Activated CD4-positive, alpha-beta T cell treated with anti-CD3 and anti-CD28 coated beads, Interleukin-2, Interleukin-4, amounts not matched to agents 100 ng/mL and 50 ng/mL, durations not matched to agents 16 hours and 8 hours (primary cell): ENCODE data around the gene SHOC2.
A peak's percentile ranks its signal among the peaks of the same experiment; 100 is the strongest.

Experiments used
- DNase-seq: peaks from one replicate; pipeline ENCODE4 v3.0.0-alpha.2; 2020; ENCODE audit warnings: low spot score

SHOC2 gene

DNA sequence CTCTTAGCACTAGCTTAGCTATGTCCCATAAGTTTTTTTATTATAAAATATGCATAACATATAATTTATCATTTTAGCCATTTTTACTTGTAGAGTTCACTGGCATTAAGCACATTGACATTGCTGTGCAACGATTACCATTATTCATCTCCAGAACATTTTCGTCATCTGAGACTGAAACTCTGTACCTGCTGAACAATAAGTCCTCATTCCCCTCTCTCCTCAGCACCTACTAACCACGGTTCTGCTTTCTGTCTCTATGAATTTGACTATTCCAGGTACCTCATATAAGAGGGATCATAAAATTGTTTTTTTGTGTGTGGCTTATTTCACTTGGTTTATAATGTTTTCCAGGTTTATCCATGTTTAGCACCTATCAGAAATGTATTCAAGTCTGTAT, 64.1 kb downstream of the SHOC2 start:
- peak; percentile 21 for DNase-seq

GRCh38 chr10:110985497-110986275, 66.3 kb downstream of the SHOC2 start:
- no peak for DNase-seq

- no peak for DNase-seq
Measured at GRCh38 chr10:110989016-110989415, 69.6 kb downstream of the SHOC2 start.

DNA sequence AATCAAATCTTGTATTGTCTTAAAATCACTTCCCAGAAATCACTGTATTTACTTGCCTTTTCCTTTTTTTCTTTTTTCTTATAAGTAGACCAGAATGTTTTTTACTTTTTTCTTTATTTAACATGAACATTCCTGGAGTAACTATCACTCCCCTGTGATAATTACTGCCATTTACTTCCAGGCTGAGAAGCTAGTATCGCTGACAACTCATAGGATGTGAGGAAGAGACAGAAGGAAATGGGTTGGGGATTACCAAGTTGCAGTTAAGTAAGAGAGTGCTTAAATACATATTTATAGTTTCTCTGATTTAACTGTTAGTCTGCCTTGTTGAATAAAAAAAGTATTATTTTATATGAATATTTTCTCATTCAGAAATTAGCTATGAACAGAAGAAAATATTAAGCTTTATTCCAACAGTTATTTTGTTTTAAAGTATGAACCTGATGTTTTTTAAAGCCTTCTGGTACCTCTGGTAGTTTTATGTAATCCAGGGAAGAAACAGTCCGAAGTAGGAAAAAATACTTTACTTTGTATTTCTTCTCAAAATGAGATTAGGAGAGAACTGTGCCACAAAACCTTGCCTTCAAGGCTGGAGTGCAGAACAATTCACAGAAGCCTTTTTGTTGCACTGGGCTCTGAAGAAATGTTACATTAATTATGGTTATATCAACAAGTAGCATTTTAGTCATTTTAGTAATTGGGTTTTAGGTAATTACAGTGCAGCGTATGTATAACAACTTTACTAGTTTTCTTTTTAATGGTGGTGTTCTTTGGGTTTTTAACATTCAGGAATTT, 72.8 kb downstream of the SHOC2 start:
- no peak for DNase-seq

DNA sequence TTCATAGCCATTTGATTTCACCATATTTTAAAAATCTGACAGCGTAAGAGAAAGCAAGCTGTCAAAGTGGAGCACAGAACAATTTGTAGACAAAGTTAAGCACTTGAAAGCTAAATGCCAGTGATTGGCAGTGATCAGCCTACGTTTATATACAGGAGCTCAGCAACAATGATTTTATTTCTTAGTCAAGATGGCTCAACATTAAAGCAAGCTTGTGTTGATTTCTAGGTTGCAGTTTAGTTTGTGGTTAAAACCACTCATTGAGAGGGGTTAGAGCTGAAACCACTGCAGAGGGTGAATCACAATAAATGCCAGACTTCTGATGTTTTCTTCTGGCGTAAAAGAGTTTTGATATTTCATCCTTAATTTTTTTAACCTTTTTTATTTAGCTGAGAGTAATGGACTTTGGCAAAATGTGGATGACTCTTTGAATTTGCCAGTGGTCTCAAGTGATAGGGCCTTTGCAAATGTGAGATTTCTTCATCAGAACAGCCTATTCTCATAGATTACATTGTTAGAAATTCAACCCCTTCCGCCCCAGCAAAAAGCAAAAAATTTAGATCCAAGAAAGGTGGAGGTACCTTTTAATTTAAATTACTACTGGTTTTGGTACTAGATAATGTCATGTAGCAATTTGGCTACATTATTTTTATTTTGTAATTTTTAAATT, 73.8 kb downstream of the SHOC2 start:
- DNase-seq: peak; percentile 77

GRCh38 chr10:110994406-110995086, 75.1 kb downstream of the SHOC2 start:
- DNase-seq: no peak

DNA sequence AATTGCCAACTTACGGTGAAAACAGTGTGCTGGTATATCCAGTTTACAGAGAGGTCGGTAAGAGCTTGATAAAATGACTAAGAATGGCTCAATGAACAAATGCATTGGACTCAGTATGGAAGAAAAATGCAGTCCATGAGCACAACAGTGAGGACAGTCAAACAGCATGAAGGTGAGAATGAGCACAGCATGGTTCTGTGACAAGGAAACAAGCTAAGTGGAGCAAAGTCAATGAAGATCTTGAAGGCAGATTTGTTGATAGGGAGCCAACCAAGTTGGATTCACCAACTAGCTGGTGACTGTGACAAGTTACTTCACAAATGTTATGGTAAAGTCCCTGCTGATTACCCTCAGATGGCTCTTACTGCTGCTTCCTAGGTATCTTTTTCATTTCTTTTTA, 75.9 kb downstream of the SHOC2 start:
- no peak for DNase-seq

- no peak for DNase-seq
Measured at GRCh38 chr10:110996256-110996655, 76.9 kb downstream of the SHOC2 start.

DNA sequence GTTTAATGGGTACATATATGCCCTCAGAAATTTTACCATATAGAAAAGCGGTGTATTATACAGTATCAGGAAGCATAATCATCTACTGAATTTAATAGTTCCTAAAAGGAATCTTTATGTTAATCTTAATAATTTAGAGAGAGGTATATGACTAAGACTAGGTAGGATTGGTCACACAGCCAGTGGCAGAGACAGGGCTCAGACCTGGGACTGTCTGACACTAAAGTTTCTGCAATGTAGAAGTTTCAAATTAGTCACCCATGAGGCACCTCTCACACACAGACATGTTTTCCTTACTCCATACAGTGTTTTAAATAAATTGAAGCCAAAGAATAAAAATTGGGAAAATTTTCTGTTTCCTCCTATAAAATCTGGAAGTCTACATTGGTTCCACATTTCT, 84.6 kb downstream of the SHOC2 start:
- DNase-seq: no peak

DNA sequence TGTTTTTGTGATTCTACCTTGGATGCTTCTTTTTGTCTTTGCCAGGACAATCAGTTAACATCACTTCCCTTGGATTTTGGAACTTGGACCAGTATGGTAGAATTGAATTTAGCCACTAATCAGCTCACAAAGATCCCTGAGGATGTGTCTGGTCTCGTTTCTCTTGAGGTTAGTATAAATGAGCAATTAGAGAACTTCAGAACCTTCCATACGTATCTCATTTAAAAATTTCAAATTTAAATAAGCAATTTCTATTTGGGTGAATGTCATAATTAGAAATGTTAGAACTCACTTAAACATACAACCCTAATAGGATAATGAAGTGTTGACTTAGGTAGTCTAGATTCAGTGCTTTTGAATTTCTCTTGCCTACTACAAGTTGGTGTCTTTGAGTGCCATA, 88.1 kb downstream of the SHOC2 start:
- DNase-seq: no peak

DNA sequence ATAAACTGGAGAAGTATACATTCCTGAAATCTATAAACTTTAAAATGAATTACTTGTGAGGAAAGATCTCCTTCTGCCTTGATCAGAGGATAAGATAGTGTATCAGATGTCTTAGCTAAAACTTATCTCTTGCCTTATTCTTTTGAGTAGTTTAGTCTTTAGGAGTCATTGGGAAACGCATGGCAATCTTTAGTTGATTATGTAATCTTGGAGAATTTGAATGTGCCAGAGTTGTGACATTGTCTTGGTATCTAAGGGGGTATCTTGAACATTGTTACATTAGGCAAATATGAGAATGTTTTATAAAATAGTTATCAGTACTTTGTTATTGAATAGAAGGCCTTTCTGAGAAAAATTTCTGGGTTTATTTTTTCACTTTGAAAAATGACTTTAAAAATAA, 95.8 kb downstream of the SHOC2 start:
- no peak for DNase-seq

GRCh38 chr10:111017098-111017497, 97.7 kb downstream of the SHOC2 start:
- no peak for DNase-seq

DNA sequence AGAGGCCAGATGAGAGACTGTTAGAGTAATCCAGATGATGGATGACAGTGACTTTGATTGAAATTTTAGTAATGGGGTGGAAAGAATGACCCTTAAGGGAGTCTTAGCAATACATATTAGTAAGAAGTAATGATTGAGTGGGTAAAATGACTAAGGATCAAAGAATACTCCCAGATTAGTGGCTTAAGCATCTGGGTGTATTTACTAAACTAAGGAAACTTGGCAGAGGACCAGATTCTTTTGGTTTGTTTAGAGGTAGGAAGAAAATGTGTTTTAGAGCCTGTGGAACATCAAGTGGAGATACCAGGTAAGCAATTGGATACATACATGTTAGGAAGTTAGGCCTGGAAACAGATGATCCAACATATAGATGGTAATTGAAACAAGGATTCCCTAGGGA, 98.6 kb downstream of the SHOC2 start:
- DNase-seq: no peak

GRCh38 chr10:111023060-111023459, 103.7 kb downstream of the SHOC2 start:
- no peak for DNase-seq

DNA sequence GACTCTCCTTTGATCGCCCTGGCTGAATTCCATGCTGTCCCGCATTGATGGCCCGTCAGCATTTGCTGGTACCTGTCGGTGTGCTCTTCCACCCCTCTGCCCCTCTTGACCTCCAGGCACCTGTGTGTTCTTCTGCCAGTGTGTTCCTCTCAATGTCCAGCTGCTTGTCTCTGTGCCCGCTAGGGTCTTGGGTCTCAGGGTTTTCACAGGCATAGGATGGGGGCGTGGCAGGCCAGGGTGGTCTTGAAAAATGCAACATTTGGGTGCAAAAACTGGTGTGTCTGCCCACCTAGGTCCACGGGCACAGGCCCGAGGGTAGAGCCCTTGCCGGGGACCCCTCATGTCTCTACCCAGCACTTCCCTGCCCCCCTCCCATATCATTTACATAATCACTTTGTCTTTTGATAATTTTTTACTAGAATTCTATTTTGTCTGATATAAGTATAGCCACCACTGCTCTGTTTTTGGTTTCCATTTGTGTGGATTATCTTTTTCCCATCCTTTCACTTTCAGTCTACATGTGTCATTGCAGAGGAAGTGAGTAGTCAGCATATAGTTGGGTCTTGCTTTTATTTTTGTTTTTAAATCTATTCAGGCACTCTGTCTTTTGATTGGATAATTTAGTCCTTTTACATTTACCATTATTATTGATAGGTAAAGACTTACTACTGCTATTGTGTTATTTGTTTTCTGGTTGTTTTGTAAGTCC, 110.8 kb downstream of the SHOC2 start:
- DNase-seq: no peak

- DNase-seq: no peak
Measured at GRCh38 chr10:111034598-111035310, 115.3 kb downstream of the SHOC2 start.

DNA sequence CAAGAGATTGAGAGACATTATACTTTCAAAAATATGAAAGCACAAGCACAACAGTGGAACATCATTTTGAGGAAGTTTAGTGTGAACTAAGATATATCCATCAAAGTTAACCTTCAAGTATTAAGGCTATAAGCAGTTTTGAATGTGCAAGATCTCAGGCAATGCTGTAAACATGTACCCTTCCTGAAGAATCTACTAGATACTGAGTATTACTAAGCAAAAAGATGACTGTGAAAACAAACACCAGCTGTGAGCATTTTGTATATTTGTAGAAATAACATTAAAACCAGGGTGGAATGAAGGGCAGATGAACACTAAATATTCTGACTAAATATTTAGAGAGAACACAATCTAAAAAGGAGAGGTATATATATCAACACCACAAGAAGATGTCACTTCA, 116.1 kb downstream of the SHOC2 start:
- DNase-seq: no peak

DNA sequence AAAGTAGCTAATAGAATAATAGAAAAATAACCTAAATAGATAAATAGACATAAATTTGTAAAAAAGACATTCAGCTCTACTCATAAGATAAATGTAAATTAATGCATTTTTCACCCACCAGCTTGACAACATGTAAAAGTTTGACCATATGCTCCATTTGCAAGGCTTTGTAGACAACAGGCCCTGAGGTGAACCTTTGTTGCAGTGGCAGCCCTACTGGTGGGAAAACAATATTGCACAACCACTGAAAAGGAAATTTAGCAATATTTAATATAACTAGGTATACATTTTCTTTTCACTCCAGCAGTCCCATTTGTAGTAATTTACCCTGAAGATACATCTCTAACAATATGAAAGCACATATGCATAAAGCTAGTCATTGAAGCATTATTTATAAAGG, 118.5 kb downstream of the SHOC2 start:
- no peak for DNase-seq

DNA sequence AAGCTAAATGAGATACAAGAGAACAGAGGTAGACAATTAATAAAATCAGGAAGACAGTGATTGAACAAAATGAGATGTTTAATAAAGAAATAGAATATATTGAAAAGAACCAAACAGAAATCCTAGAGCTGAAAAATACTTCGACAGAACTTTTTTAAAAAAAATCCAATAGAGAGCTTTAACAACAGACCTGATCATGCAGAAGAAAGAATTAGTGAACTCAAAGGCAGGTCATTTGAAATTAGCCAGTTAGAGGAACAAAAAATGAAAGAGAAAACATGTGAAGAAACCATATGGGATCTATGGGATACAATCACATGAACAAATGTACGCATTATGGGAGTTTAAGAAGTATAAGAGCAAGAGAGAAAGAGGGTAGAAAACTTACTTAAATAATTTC, 120.1 kb downstream of the SHOC2 start:
- no peak for DNase-seq

GRCh38 chr10:111057006-111057405, 137.6 kb downstream of the SHOC2 start:
- DNase-seq: no peak
